Immature natural killer cell (primary cell): ENCODE measurements around the gene ENTR1. TPM values are rescaled to one million over a fixed set of nuclear protein-coding genes. Genes with fewer than 3 reads are reported as not detected.

Experiments used
- DNase-seq, 3 donors: peaks; one replicate each; pipeline ENCODE4 v3.0.0; 2022; ENCODE audit warnings: mixed read lengths in 1 of 3
- H3K27ac Mint-ChIP-seq, 6 donors: one replicate each; pipeline ENCODE4 v1.8.0; 2020; ENCODE audit warnings: mixed read lengths in 6 of 6, mild to moderate bottlenecking in 5 of 6, inconsistent platforms in 4 of 6, moderate library complexity in 3 of 6
- H3K27me3 Mint-ChIP-seq, 3 donors: one replicate each; pipeline ENCODE4 v1.8.0; 2020 to 2021; ENCODE audit warnings: low read depth in 3 of 3, mild to moderate bottlenecking in 3 of 3, mixed read lengths in 3 of 3, moderate library complexity in 3 of 3, inconsistent platforms in 1 of 3
- H3K36me3 Mint-ChIP-seq, 3 donors: one replicate each; pipeline ENCODE4 v1.8.0; 2020; ENCODE audit warnings: mixed read lengths in 3 of 3, inconsistent platforms in 2 of 3, mild to moderate bottlenecking in 2 of 3
- H3K4me1 Mint-ChIP-seq, 2 donors: one replicate each; pipeline ENCODE4 v1.8.0; 2020; ENCODE audit warnings: inconsistent platforms in 2 of 2, mild to moderate bottlenecking in 2 of 2, mixed read lengths in 2 of 2, moderate library complexity in 1 of 2
- H3K4me3 Mint-ChIP-seq, 5 donors: one replicate each; pipeline ENCODE4 v1.8.0; 2020; ENCODE audit warnings: mild to moderate bottlenecking in 5 of 5, mixed read lengths in 5 of 5, inconsistent platforms in 3 of 5, moderate library complexity in 3 of 5
- H3K9me3 Mint-ChIP-seq, 6 donors: one replicate each; pipeline ENCODE4 v1.8.0; 2020; ENCODE audit warnings: mild to moderate bottlenecking in 6 of 6, mixed read lengths in 6 of 6, inconsistent platforms in 4 of 6, moderate library complexity in 3 of 6
- polyA plus RNA-seq, 3 donors: library from polyadenylated mRNA; unstranded; fragments of 300-500 nt; fragmentation: Illumina TruSeq; gene quantifications; one replicate each; pipeline ENCODE4 v1.2.3, GENCODE V29; 2021

The ENTR1 gene
- polyA plus RNA-seq, 3 donors from 2014 or later = 5.7 to 11.5 (median 6.2) TPM

GRCh38 chr9:136404801-136405136 is 5.6 kb downstream of the ENTR1 start:
- H3K4me1 Mint-ChIP-seq = peaks cover 30 to 34% of the 10 kb centered on the region in 2 donors

GRCh38 chr9:136403915-136404800 is 6.3 kb downstream of the ENTR1 start:
- Mint-ChIP-seq H3K27me3 (peaks cover 0 to 4% (median 2%) of the 10 kb centered on the region in 3 donors), H3K36me3 (peaks cover 0 to 9% (median 3%) of the 10 kb centered on the region in 3 donors), H3K4me1 (peaks cover 27 to 31% of the 10 kb centered on the region in 2 donors), H3K9me3 (no peaks in the 10 kb centered on the region), H3K27ac (peak overlapping the region; percentile 45 to 90 (median 74)), H3K4me3 (peak overlapping the region in 3 of 5 donors; percentile 6 to 40 (median 33))
- peak in 1 of 3 donors; percentile 21 for DNase-seq

More at GRCh38 chr9:136404801-136405136, 5.6 kb downstream of the ENTR1 start:
- no peaks in the 10 kb centered on the region for H3K9me3 Mint-ChIP-seq
- peak overlapping the region in 4 of 5 donors; percentile 3 to 51 (median 11) for H3K4me3 Mint-ChIP-seq
- no peak for DNase-seq
- H3K27ac Mint-ChIP-seq = peak overlapping the region in 5 of 6 donors; percentile 45 to 90 (median 74)
- peaks cover 0 to 8% (median 3%) of the 10 kb centered on the region in 3 donors for H3K27me3 Mint-ChIP-seq
- H3K36me3 Mint-ChIP-seq = peaks cover 0 to 9% (median 3%) of the 10 kb centered on the region in 3 donors

- peak; percentile 41 to 51 (median 43) for DNase-seq
- peak overlapping the region in 2 of 5 donors; percentile 6 to 40 for H3K4me3 Mint-ChIP-seq
- H3K9me3 Mint-ChIP-seq = no peaks in the 10 kb centered on the region
- H3K36me3 Mint-ChIP-seq = peaks cover 0 to 9% (median 3%) of the 10 kb centered on the region in 3 donors
- H3K4me1 Mint-ChIP-seq = peaks cover 27 to 33% of the 10 kb centered on the region in 2 donors
- peaks cover 2 to 6% (median 2%) of the 10 kb centered on the region in 3 donors for H3K27me3 Mint-ChIP-seq
- peak overlapping the region; percentile 19 to 90 (median 62) for H3K27ac Mint-ChIP-seq
Observed at GRCh38 chr9:136403538-136403914, 6.9 kb downstream of the ENTR1 start.

- H3K4me1 Mint-ChIP-seq = peaks cover 30 to 36% of the 10 kb centered on the region in 2 donors
- no peak overlapping the region for H3K27ac Mint-ChIP-seq
- peaks cover 2 to 7% (median 2%) of the 10 kb centered on the region in 3 donors for H3K27me3 Mint-ChIP-seq
- no peak overlapping the region for H3K4me3 Mint-ChIP-seq
- no peaks in the 10 kb centered on the region for H3K9me3 Mint-ChIP-seq
- no peak for DNase-seq
- peaks cover 0 to 8% (median 3%) of the 10 kb centered on the region in 3 donors for H3K36me3 Mint-ChIP-seq
Observed at GRCh38 chr9:136402067-136402466, 8.3 kb downstream of the ENTR1 start.

- peak overlapping the region in 4 of 5 donors; percentile 20 to 47 (median 36) for H3K4me3 Mint-ChIP-seq
- H3K27me3 Mint-ChIP-seq = peaks cover 2 to 7% (median 2%) of the 10 kb centered on the region in 3 donors
- no peak for DNase-seq
- H3K4me1 Mint-ChIP-seq = peaks cover 30 to 36% of the 10 kb centered on the region in 2 donors
- peaks cover 0 to 4% (median 0%) of the 10 kb centered on the region in 3 donors for H3K36me3 Mint-ChIP-seq
- H3K9me3 Mint-ChIP-seq = no peaks in the 10 kb centered on the region
- H3K27ac Mint-ChIP-seq = peak overlapping the region in 1 of 6 donors; percentile 45
Observed at GRCh38 chr9:136401173-136401922, 9.1 kb downstream of the ENTR1 start.

- H3K9me3 Mint-ChIP-seq = no peaks in the 10 kb centered on the region
- peaks cover 0 to 4% (median under 1%) of the 10 kb centered on the region in 3 donors for H3K36me3 Mint-ChIP-seq
- H3K27me3 Mint-ChIP-seq = peaks cover 2 to 7% (median 2%) of the 10 kb centered on the region in 3 donors
- peak within 1 kb of the TSS; percentile 13 to 86 (median 70) for H3K27ac Mint-ChIP-seq
- H3K4me3 Mint-ChIP-seq = peak within 1 kb of the TSS; percentile 82 to 90 (median 87)
- H3K4me1 Mint-ChIP-seq = peaks cover 29 to 36% of the 10 kb centered on the region in 2 donors
- DNase-seq = peak; percentile 85 to 88 (median 87)
Observed at GRCh38 chr9:136400038-136400834, 10.2 kb downstream of the ENTR1 start, which contains the start of gene SNAPC4. Gene SNAPC4 (minus strand): TSS chr9:136400170. CDS start chr9:136398428, 1,742 bp downstream.

- peaks cover 0 to 5% (median 0%) of the 10 kb centered on the region in 3 donors for H3K36me3 Mint-ChIP-seq
Observed at GRCh38 chr9:136399176-136400037, 11.0 kb downstream of the ENTR1 start.

GRCh38 chr9:136398286-136398685 is 12.1 kb downstream of the ENTR1 start:
- Mint-ChIP-seq H3K4me1 (peaks cover 12 to 18% of the 10 kb centered on the region in 2 donors), H3K27ac (peak overlapping the region in 1 of 6 donors; percentile 61), H3K27me3 (peaks cover 2 to 7% (median 2%) of the 10 kb centered on the region in 3 donors), H3K4me3 (peak overlapping the region; percentile 82 to 90 (median 87)), H3K36me3 (peaks cover 0 to 5% (median 0%) of the 10 kb centered on the region in 3 donors), H3K9me3 (no peaks in the 10 kb centered on the region)
- no peak for DNase-seq

More at GRCh38 chr9:136399176-136400037, 11.0 kb downstream of the ENTR1 start:
- Mint-ChIP-seq H3K27ac (peak overlapping the region; percentile 13 to 86 (median 70)), H3K4me1 (peaks cover 21 to 29% of the 10 kb centered on the region in 2 donors), H3K27me3 (peaks cover 2 to 7% (median 2%) of the 10 kb centered on the region in 3 donors), H3K9me3 (no peaks in the 10 kb centered on the region), H3K4me3 (peak overlapping the region; percentile 82 to 90 (median 87))
- peak; percentile 21 to 37 (median 35) for DNase-seq

- no peak overlapping the region for H3K27ac Mint-ChIP-seq
- peaks cover 0 to 5% (median 0%) of the 10 kb centered on the region in 3 donors for H3K36me3 Mint-ChIP-seq
- H3K27me3 Mint-ChIP-seq = peaks cover 2 to 7% (median 2%) of the 10 kb centered on the region in 3 donors
- no peaks in the 10 kb centered on the region for H3K9me3 Mint-ChIP-seq
- no peak overlapping the region for H3K4me3 Mint-ChIP-seq
- peaks cover 12 to 17% of the 10 kb centered on the region in 2 donors for H3K4me1 Mint-ChIP-seq
- DNase-seq = no peak
Observed at GRCh38 chr9:136397643-136398042, 12.8 kb downstream of the ENTR1 start.

- no peak for DNase-seq
- Mint-ChIP-seq H3K27me3 (peaks cover 1 to 7% (median 4%) of the 10 kb centered on the region in 3 donors), H3K36me3 (peaks cover 4 to 10% (median 5%) of the 10 kb centered on the region in 3 donors), H3K4me3 (no peak overlapping the region), H3K27ac (no peak overlapping the region), H3K4me1 (peaks cover 12 to 14% of the 10 kb centered on the region in 2 donors), H3K9me3 (no peaks in the 10 kb centered on the region)
Observed at GRCh38 chr9:136396219-136396515, 14.2 kb downstream of the ENTR1 start.

GRCh38 chr9:136395345-136396218 is 14.8 kb downstream of the ENTR1 start:
- Mint-ChIP-seq H3K27me3 (peaks cover 1 to 7% (median 3%) of the 10 kb centered on the region in 3 donors), H3K4me1 (peaks cover 12 to 14% of the 10 kb centered on the region in 2 donors), H3K4me3 (no peak overlapping the region), H3K9me3 (no peaks in the 10 kb centered on the region), H3K36me3 (peaks cover 5 to 13% (median 6%) of the 10 kb centered on the region in 3 donors), H3K27ac (no peak overlapping the region)
- no peak for DNase-seq
